Measurements from ENCODE around the gene CTTNBP2. TPM values are rescaled to one million over a fixed set of nuclear protein-coding genes. Genes with fewer than 3 reads are reported as not detected.

The CTTNBP2 gene
- total and polyA plus RNA-seq, 2 experiments from 2014 or later = 7.9 to 14.5 TPM

GRCh38 chr7:117686311-117686935 lies 186.8 kb downstream of the CTTNBP2 start:
- Histone ChIP-seq H3K27me3 (no peaks in the 10 kb centered on the region), H3K9me2 (replicated peaks; ENCODE audit: insufficient read depth) (no peaks in the 10 kb centered on the region), H2AFZ (no peak overlapping the region), H3K9me3 (ENCODE audit: low read depth) (no peaks in the 10 kb centered on the region), H3K4me1 (ENCODE audit: insufficient read depth) (peaks cover 29% of the 10 kb centered on the region), H4K20me1 (ENCODE audit: insufficient read depth, poor library complexity, severe bottlenecking) (no peaks in the 10 kb centered on the region), H3K4me3 (no peak overlapping the region), H3K4me2 (peak overlapping the region; percentile 35), H3K79me2 (peaks cover 7% of the 10 kb centered on the region), H3K36me3 (replicated peaks; ENCODE audit: insufficient read depth, low read depth) (no peaks in the 10 kb centered on the region), H3K27ac (peak overlapping the region; percentile 41)
- no peak for DNase-seq (ENCODE audit: low spot score)
- TF ChIP-seq EZH2 (IDR thresholded peaks at IDR 0.05; ENCODE audit: borderline replicate concordance) = no peak
- no peak for TF ChIP-seq CTCF (IDR thresholded peaks at IDR 0.05; ENCODE audit: poor library complexity)
- TF ChIP-seq EZH2phosphoT487 (IDR thresholded peaks at IDR 0.05; ENCODE audit: low read depth, severe bottlenecking, unreplicated experiment) = no peak

- peaks cover 29% of the 10 kb centered on the region for H3K4me1 ChIP-seq (ENCODE audit: insufficient read depth)
Observed at GRCh38 chr7:117685795-117686194, 187.4 kb downstream of the CTTNBP2 start.

GRCh38 chr7:117683430-117684175 lies 189.6 kb downstream of the CTTNBP2 start:
- Histone ChIP-seq H3K36me3 (replicated peaks; ENCODE audit: insufficient read depth, low read depth) (no peaks in the 10 kb centered on the region), H3K4me3 (no peak overlapping the region), H3K27me3 (no peaks in the 10 kb centered on the region), H3K27ac (peak overlapping the region; percentile 70), H3K9me2 (replicated peaks; ENCODE audit: insufficient read depth) (no peaks in the 10 kb centered on the region), H3K9me3 (ENCODE audit: low read depth) (no peaks in the 10 kb centered on the region), H3K4me2 (peak overlapping the region; percentile 32), H4K20me1 (ENCODE audit: insufficient read depth, poor library complexity, severe bottlenecking) (no peaks in the 10 kb centered on the region), H2AFZ (no peak overlapping the region), H3K79me2 (no peaks in the 10 kb centered on the region), H3K4me1 (ENCODE audit: insufficient read depth) (peaks cover 29% of the 10 kb centered on the region)
- no peak for DNase-seq (ENCODE audit: low spot score)
- WGBS (ENCODE audit: low lambda C conversion rate, missing lambda C conversion rate) = 79% methylated on average over 8 of the region's 8 CpGs
- TF ChIP-seq EZH2 (IDR thresholded peaks at IDR 0.05; ENCODE audit: borderline replicate concordance) (no peak), CTCF (IDR thresholded peaks at IDR 0.05; ENCODE audit: poor library complexity) (no peak), EZH2phosphoT487 (IDR thresholded peaks at IDR 0.05; ENCODE audit: low read depth, severe bottlenecking, unreplicated experiment) (no peak)

More at GRCh38 chr7:117685795-117686194, 187.4 kb downstream of the CTTNBP2 start:
- peak overlapping the region; percentile 35 for H3K4me2 ChIP-seq
- H3K9me3 ChIP-seq (ENCODE audit: low read depth) = no peaks in the 10 kb centered on the region
- no peak for TF ChIP-seq CTCF (IDR thresholded peaks at IDR 0.05; ENCODE audit: poor library complexity)
- no peak for TF ChIP-seq EZH2 (IDR thresholded peaks at IDR 0.05; ENCODE audit: borderline replicate concordance)
- no peak for TF ChIP-seq EZH2phosphoT487 (IDR thresholded peaks at IDR 0.05; ENCODE audit: low read depth, severe bottlenecking, unreplicated experiment)
- H3K9me2 ChIP-seq (replicated peaks; ENCODE audit: insufficient read depth) = no peaks in the 10 kb centered on the region
- no peaks in the 10 kb centered on the region for H3K27me3 ChIP-seq
- peak overlapping the region; percentile 41 for H3K27ac ChIP-seq
- no peak for DNase-seq (ENCODE audit: low spot score)
- H3K36me3 ChIP-seq (replicated peaks; ENCODE audit: insufficient read depth, low read depth) = no peaks in the 10 kb centered on the region
- no peaks in the 10 kb centered on the region for H4K20me1 ChIP-seq (ENCODE audit: insufficient read depth, poor library complexity, severe bottlenecking)
- H3K4me3 ChIP-seq = no peak overlapping the region
- peaks cover 3% of the 10 kb centered on the region for H3K79me2 ChIP-seq
- no peak overlapping the region for H2AFZ ChIP-seq
